CD4-positive, alpha-beta T cell (primary cell): ENCODE results near the gene KIF20A. TPM values are rescaled to one million over a fixed set of nuclear protein-coding genes. Genes with fewer than 3 reads are reported as not detected.

Experiments
- ATAC-seq: fragments of 200-7000 bp; cut with Tn5 transposase; one replicate; pipeline ENCODE4 v1.10.0; 2022; ENCODE audit warnings: mild to moderate bottlenecking; ENCODE audit not compliant: poor library complexity
- CTCF ChIA-PET: fragments of 350-600 bp; sonication (Branson Sonifier 250); formaldehyde crosslinking; loops from one replicate; lab custom pipeline; 2021; ENCODE audit warnings: antibody characterized with exemption, inconsistent platforms; lab: Charles Lee
- POLR2A ChIA-PET: fragments of 350-600 bp; sonication (Branson Sonifier 250); formaldehyde crosslinking; loops from one replicate; lab custom pipeline; 2021; ENCODE audit warnings: antibody characterized with exemption, inconsistent platforms; lab: Charles Lee
- DNase-seq, 14 experiments: peaks; one replicate each; pipeline ENCODE4 v3.0.0-alpha.2; 2013 to 2020; ENCODE audit warnings: mixed read lengths in 2 of 14
- H3K27ac ChIP-seq, 2 donors: one replicate each; pipeline versions ENCODE4 v1.5.1 to v1.7.0; 2013; ENCODE audit warnings: low read length in 2 of 2, low read depth in 1 of 2, mild to moderate bottlenecking in 1 of 2
- H3K27me3 ChIP-seq, 2 experiments: 1 replicate in 1 of 2; 2 replicates in 1 of 2; pipeline versions ENCODE4 v1.6.1 to v1.7.0; 2013; ENCODE audit warnings: low read length in 2 of 2, control low read depth in 1 of 2, mild to moderate bottlenecking in 1 of 2, moderate library complexity in 1 of 2; ENCODE audit not compliant: insufficient read depth in 2 of 2, control insufficient read depth in 1 of 2
- H3K36me3 ChIP-seq: one replicate; pipeline ENCODE4 v1.6.1; 2013; ENCODE audit warnings: low read length, control low read depth; ENCODE audit not compliant: insufficient read depth
- H3K4me1 ChIP-seq: one replicate; pipeline ENCODE4 v1.6.1; 2013; ENCODE audit warnings: low read length, control low read depth; ENCODE audit not compliant: insufficient read depth
- H3K4me3 ChIP-seq: one replicate; pipeline ENCODE4 v1.5.1; 2013; ENCODE audit warnings: mild to moderate bottlenecking, low read length, moderate library complexity
- H3K9me3 ChIP-seq, 2 experiments: 1 replicate in 1 of 2; 2 replicates in 1 of 2; pipeline versions ENCODE4 v1.6.1 to v1.7.0; 2013; ENCODE audit warnings: low read length in 2 of 2, mild to moderate bottlenecking in 2 of 2, control low read depth in 1 of 2, moderate library complexity in 1 of 2; ENCODE audit not compliant: control insufficient read depth in 1 of 2, insufficient read depth in 1 of 2
- H3K27ac Mint-ChIP-seq: one replicate; pipeline ENCODE4 v1.8.0; 2020; ENCODE audit warnings: mixed read lengths
- H3K27me3 Mint-ChIP-seq: one replicate; pipeline ENCODE4 v1.8.0; 2021; ENCODE audit warnings: mixed read lengths
- H3K36me3 Mint-ChIP-seq: one replicate; pipeline ENCODE4 v1.8.0; 2021; ENCODE audit warnings: low read depth, mixed read lengths
- H3K4me1 Mint-ChIP-seq: one replicate; pipeline ENCODE4 v1.8.0; 2021; ENCODE audit warnings: low read depth, mixed read lengths
- H3K4me3 Mint-ChIP-seq: one replicate; pipeline ENCODE4 v1.8.0; 2020; ENCODE audit warnings: mild to moderate bottlenecking, mixed read lengths
- H3K9me3 Mint-ChIP-seq: one replicate; pipeline ENCODE4 v1.8.0; 2020; ENCODE audit warnings: mixed read lengths
- CTCF ChIP-seq: fragments of 200-600 bp; IDR thresholded peaks from one replicate; pipeline ENCODE4 v1.8.0; 2022; ENCODE audit warnings: antibody characterized with exemption, mild to moderate bottlenecking
- intact Hi-C, 2 experiments: fragments of 100-400 bp; cut with DNase I in 1 of 2; cut with micrococcal nuclease in 1 of 2; formaldehyde crosslinking; loops; one replicate each; pipeline versions ENCODE4 v1.15.1 to v1.9.0; 2023 to 2025; cut with DNase I, micrococcal nuclease
- total RNA-seq, 174 experiments: library from RNA in 2 of 174; stranded (reverse) in 2 of 174; gene quantifications; one replicate each; pipeline ENCODE4 v1.2.3 and lab custom pipeline; 2021 to 2026

The KIF20A gene
- total RNA-seq, 2 experiments from 2014 or later, result not detected

- Histone ChIP-seq H3K9me3 (peaks cover 0 to 10% of the 10 kb centered on the region in 2 experiments), H3K4me3 (no peak overlapping the region), H3K27me3 (peaks cover 3 to 15% of the 10 kb centered on the region in 2 experiments), H3K36me3 (no peaks in the 10 kb centered on the region), H3K4me1 (no peaks in the 10 kb centered on the region), H3K27ac (no peak overlapping the region)
- Mint-ChIP-seq H3K36me3 (no peaks in the 10 kb centered on the region), H3K27ac (no peak overlapping the region), H3K4me3 (no peak overlapping the region), H3K9me3 (peaks cover 2% of the 10 kb centered on the region), H3K4me1 (no peaks in the 10 kb centered on the region), H3K27me3 (peaks cover 21% of the 10 kb centered on the region)
- DNase-seq (no peak), ATAC-seq (no peak)
- intact Hi-C loops, result no loop called here
- CTCF ChIA-PET, result no interaction called here
- POLR2A ChIA-PET, result no interaction called here
- TF ChIP-seq CTCF, result no peak
Observed at GRCh38 chr5:138229387-138229786, 50.5 kb downstream of the KIF20A start.

GRCh38 chr5:138230261-138230660 lies 51.3 kb downstream of the KIF20A start:
- ChIA-PET CTCF (interaction anchor here (0.7 kb wide), 1 partner anchor 95 kb away, joined by 3 read pairs; no protein-coding TSS in a partner anchor), POLR2A (no interaction called here)
- intact Hi-C loops, result no loop called here
- Mint-ChIP-seq H3K27me3 (peaks cover 23% of the 10 kb centered on the region), H3K4me3 (no peak overlapping the region), H3K27ac (no peak overlapping the region), H3K4me1 (no peaks in the 10 kb centered on the region), H3K36me3 (no peaks in the 10 kb centered on the region), H3K9me3 (peaks cover 2% of the 10 kb centered on the region)
- peaks cover 0 to 9% of the 10 kb centered on the region in 2 experiments for H3K27me3 ChIP-seq
- H3K9me3 ChIP-seq, result peaks cover 0 to 10% of the 10 kb centered on the region in 2 experiments
- ATAC-seq (no peak), DNase-seq (no peak)
- H3K36me3 ChIP-seq, result no peaks in the 10 kb centered on the region
- no peak overlapping the region for H3K27ac ChIP-seq
- H3K4me1 ChIP-seq, result no peaks in the 10 kb centered on the region
- TF ChIP-seq CTCF, result no peak
- no peak overlapping the region for H3K4me3 ChIP-seq

- peaks cover under 1% of the 10 kb centered on the region for H3K9me3 Mint-ChIP-seq
- no peak overlapping the region for H3K27ac Mint-ChIP-seq
- Histone ChIP-seq H3K4me1 (no peaks in the 10 kb centered on the region), H3K27ac (no peak overlapping the region), H3K9me3 (peaks cover 0 to 8% of the 10 kb centered on the region in 2 experiments), H3K4me3 (no peak overlapping the region), H3K36me3 (no peaks in the 10 kb centered on the region), H3K27me3 (peaks cover 0 to 9% of the 10 kb centered on the region in 2 experiments)
- no peak for TF ChIP-seq CTCF
- H3K4me1 Mint-ChIP-seq, result no peaks in the 10 kb centered on the region
- ChIA-PET POLR2A (no interaction called here), CTCF (no interaction called here)
- peaks cover 19% of the 10 kb centered on the region for H3K27me3 Mint-ChIP-seq
- no peak for ATAC-seq
- intact Hi-C loops, result no loop called here
- H3K4me3 Mint-ChIP-seq, result no peak overlapping the region
- H3K36me3 Mint-ChIP-seq, result no peaks in the 10 kb centered on the region
- no peak for DNase-seq
Observed at GRCh38 chr5:138230981-138231589, 52.2 kb downstream of the KIF20A start.
